Panc1 (cell line): Measurements from ENCODE around the gene GCK. TPM values are rescaled to one million over a fixed set of nuclear protein-coding genes. Genes with fewer than 3 reads are reported as not detected.

ENCODE experiments used
- ATAC-seq: fragments of 200-7000 bp; cut with Tn5 transposase; 2 replicates; pipeline ENCODE4 v1.9.1; 2020; ENCODE audit warnings: mild to moderate bottlenecking, moderate library complexity
- BruUV-seq: library from RNA; stranded (reverse); fragments of 400-500 nt; replicated peaks from 2 replicates; lab custom pipeline; 2021; lab: Mats Ljungman, UMichigan
- CTCF ChIA-PET: fragments of 300-600 bp; sonication (Branson Sonifier 250); formaldehyde crosslinking; loops from one replicate; lab custom pipeline; 2022; ENCODE audit warnings: antibody characterized with exemption; lab: Charles Lee
- POLR2A ChIA-PET: fragments of 300-600 bp; sonication (Branson Sonifier 250); formaldehyde crosslinking; loops from one replicate; lab custom pipeline; 2022; ENCODE audit warnings: antibody characterized with exemption; lab: Charles Lee
- DNase-seq: peaks from one replicate; pipeline ENCODE4 v3.0.0-alpha.2; 2010; ENCODE audit warnings: low read depth, low spot score
- H3K27ac ChIP-seq: 2 replicates; pipeline ENCODE4 v1.5.1; 2011; ENCODE audit warnings: mild to moderate bottlenecking, low read length, inconsistent platforms
- H3K27me3 ChIP-seq: fragments of 200-500 bp; sonication (Bioruptor generic); 2 replicates; pipeline ENCODE4 v1.6.0; 2014; ENCODE audit warnings: low read length, inconsistent platforms; ENCODE audit not compliant: control insufficient read depth, insufficient read depth
- H3K36me3 ChIP-seq: fragments of 200-500 bp; sonication (Bioruptor generic); 2 replicates; pipeline ENCODE4 v1.5.1; 2014; ENCODE audit warnings: inconsistent platforms, mild to moderate bottlenecking, low read length, moderate library complexity; ENCODE audit not compliant: control insufficient read depth, insufficient read depth
- H3K4me1 ChIP-seq: 2 replicates; pipeline ENCODE4 v1.5.1; 2011; ENCODE audit warnings: inconsistent platforms, mild to moderate bottlenecking, low read length, moderate library complexity; ENCODE audit not compliant: control insufficient read depth, insufficient read depth
- H3K4me3 ChIP-seq, 2 experiments: 2 replicates each; pipeline ENCODE4 v1.5.1; 2011 to 2012; ENCODE audit warnings: low read depth in 2 of 2, low read length in 2 of 2, mild to moderate bottlenecking in 2 of 2, inconsistent platforms in 1 of 2, moderate library complexity in 1 of 2
- H3K9me3 ChIP-seq: fragments of 200-500 bp; sonication (Bioruptor generic); 2 replicates; pipeline ENCODE4 v1.5.1; 2014; ENCODE audit warnings: low read depth, mild to moderate bottlenecking, inconsistent platforms, low read length, moderate library complexity; ENCODE audit not compliant: control insufficient read depth, insufficient read depth
- POLR2AphosphoS5 ChIP-seq: IDR thresholded peaks from 2 replicates; pipeline ENCODE4 v1.6.1; 2012; ENCODE audit warnings: mild to moderate bottlenecking, low read depth, low read length, moderate library complexity
- SIN3A ChIP-seq: IDR thresholded peaks from 2 replicates; pipeline ENCODE4 v1.6.1; 2012; ENCODE audit warnings: low read depth, mild to moderate bottlenecking, low read length, moderate library complexity, borderline replicate concordance; ENCODE audit not compliant: insufficient read depth
- TCF7L2 ChIP-seq: IDR thresholded peaks from 2 replicates; pipeline ENCODE4 v1.6.1; 2011; ENCODE audit warnings: mild to moderate bottlenecking, low read depth, low read length, inconsistent platforms
- in situ Hi-C: cut with HindIII; loops from 2 replicates; pipeline ENCODE4 v1.10.0; 2016; ENCODE audit warnings: low sequenced_read_pairs, low pct_unique_long_range_greater_than_20kb
- intact Hi-C: fragments of 100-400 bp; cut with micrococcal nuclease; formaldehyde crosslinking; loops from one replicate; pipeline ENCODE4 v1.10.0; 2022; ENCODE audit not compliant: unreplicated experiment
- total RNA-seq: library from RNA; stranded (reverse); gene quantifications from one replicate; pipeline ENCODE4 v1.2.1, GENCODE V29; 2021; ENCODE audit not compliant: unreplicated experiment
- TF ChIP-seq, protein P1 (sequence below): fragments of 450-650 bp; IDR thresholded peaks from 2 replicates; pipeline ENCODE4 v1.5.1; 2017; ENCODE audit warnings: mild to moderate bottlenecking
- TF ChIP-seq, protein P2 (sequence below), 2 experiments: IDR thresholded peaks; 2 replicates each; pipeline ENCODE4 v1.6.1; 2011 to 2012; ENCODE audit warnings: low read depth in 2 of 2, control low read depth in 1 of 2, low read length in 1 of 2, mild to moderate bottlenecking in 1 of 2, moderate library complexity in 1 of 2; ENCODE audit not compliant: insufficient read depth in 1 of 2

The GCK gene
- total RNA-seq, 1 experiment from 2014 or later: 0.36 TPM

DNA sequence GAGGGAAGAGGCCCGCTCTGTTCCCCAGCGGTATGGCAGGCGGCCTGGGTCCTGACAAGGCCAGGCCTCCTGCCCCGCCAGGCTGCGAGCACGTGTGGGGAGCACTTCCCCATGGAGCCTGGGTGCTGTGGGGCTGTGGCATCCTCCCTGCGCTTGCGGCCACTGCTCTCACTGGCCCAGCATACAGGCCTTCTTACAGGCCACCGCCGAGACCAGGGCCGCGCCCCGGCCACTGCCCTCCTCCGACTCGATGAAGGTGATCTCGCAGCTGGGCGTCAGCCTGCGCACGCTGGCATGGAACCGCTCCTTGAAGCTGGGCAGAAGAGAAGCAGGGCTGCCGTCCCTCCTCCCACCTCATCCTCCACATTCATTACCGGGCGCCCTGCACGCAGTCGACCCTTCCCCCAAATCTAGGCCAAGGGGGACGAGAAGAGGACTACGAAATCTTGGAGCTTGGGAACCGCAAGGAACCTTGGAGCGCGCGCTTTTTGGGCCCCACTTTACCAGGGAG is 44.2 kb downstream of the GCK start:
- H3K9me3 ChIP-seq: no peaks in the 10 kb centered on the region
- no peak for ATAC-seq
- intact Hi-C loops: no loop called here
- CTCF ChIA-PET: no interaction called here
- no peaks in the 10 kb centered on the region for H3K4me1 ChIP-seq
- no peak for DNase-seq
- H3K4me3 ChIP-seq: no peak overlapping the region
- no TSS peak for BruUV-seq
- in situ Hi-C loops: no loop called here
- no peaks in the 10 kb centered on the region for H3K36me3 ChIP-seq
- no peak for TF ChIP-seq POLR2AphosphoS5
- H3K27me3 ChIP-seq: no peaks in the 10 kb centered on the region
- H3K27ac ChIP-seq: no peak overlapping the region
- POLR2A ChIA-PET: no interaction called here

DNA sequence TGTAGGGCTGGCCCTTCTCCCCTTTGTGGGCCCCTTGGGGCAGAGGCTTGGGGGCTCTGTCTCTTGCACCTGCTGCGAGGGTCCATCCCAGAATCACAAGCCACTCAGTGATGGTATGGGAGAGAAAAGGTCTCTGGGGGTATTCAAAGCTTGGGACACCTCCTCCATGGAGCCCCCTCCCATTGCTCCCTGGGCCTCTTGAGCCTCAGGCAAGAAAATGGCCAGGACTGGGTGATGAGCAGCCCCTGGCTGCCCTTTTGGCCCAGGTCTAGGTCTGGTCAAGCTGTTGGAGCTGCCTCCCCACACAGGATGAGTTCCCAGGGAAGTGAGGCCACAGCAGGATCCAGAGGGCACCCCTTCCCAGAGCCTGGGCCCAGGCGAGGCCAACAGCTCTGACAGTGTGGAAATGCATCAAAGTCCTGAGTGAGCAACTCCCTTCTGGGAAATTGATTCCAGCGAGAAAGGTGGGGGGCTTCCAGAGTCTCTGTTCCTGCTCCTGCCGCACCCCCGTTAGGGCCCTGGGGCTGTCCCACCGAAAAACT is 44.7 kb downstream of the GCK start:
- H3K27me3 ChIP-seq: no peaks in the 10 kb centered on the region
- intact Hi-C loops (no loop called here), in situ Hi-C loops (no loop called here)
- no peak overlapping the region for H3K4me3 ChIP-seq
- no peaks in the 10 kb centered on the region for H3K4me1 ChIP-seq
- no peak for ATAC-seq
- no peak overlapping the region for H3K27ac ChIP-seq
- POLR2A ChIA-PET: no interaction called here
- no TSS peak for BruUV-seq
- CTCF ChIA-PET: no interaction called here
- TF ChIP-seq POLR2AphosphoS5 (no peak), SIN3A (no peak), TCF7L2 (no peak)
- TF ChIP-seq, protein P1, sequence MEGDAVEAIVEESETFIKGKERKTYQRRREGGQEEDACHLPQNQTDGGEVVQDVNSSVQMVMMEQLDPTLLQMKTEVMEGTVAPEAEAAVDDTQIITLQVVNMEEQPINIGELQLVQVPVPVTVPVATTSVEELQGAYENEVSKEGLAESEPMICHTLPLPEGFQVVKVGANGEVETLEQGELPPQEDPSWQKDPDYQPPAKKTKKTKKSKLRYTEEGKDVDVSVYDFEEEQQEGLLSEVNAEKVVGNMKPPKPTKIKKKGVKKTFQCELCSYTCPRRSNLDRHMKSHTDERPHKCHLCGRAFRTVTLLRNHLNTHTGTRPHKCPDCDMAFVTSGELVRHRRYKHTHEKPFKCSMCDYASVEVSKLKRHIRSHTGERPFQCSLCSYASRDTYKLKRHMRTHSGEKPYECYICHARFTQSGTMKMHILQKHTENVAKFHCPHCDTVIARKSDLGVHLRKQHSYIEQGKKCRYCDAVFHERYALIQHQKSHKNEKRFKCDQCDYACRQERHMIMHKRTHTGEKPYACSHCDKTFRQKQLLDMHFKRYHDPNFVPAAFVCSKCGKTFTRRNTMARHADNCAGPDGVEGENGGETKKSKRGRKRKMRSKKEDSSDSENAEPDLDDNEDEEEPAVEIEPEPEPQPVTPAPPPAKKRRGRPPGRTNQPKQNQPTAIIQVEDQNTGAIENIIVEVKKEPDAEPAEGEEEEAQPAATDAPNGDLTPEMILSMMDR: no peak
- no peak for DNase-seq
- H3K36me3 ChIP-seq: no peaks in the 10 kb centered on the region
- no peaks in the 10 kb centered on the region for H3K9me3 ChIP-seq

DNA sequence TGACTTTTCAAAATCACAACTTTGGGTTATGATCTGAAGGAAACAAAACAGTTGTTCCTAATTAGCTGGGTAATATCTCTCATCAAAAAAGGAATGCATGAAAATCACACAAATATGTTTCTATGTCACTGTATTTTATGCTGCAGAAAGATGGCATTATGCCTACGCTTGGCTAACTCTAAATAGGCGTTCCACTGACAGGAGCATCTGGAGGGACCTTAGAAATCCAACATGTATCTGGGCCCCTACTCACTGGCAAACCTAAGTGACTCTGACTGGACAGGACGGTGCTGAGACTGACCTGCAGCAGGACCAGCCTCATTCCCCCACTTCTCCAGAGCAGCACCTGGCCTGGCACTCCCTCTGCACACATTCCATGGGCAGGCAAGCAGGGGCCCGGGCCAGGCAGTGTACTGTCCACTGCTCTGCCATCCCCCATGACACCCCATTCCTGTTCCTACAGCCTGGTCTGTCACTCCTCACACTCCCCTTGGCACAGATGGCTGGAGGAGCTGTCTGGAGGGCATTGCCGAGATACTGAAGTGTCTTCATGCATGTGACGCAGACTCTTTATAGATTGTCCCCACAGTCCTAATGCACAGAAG is 45.5 kb downstream of the GCK start:
- TF ChIP-seq POLR2AphosphoS5 (no peak), SIN3A (no peak), TCF7L2 (no peak)
- TF ChIP-seq, protein P2, sequence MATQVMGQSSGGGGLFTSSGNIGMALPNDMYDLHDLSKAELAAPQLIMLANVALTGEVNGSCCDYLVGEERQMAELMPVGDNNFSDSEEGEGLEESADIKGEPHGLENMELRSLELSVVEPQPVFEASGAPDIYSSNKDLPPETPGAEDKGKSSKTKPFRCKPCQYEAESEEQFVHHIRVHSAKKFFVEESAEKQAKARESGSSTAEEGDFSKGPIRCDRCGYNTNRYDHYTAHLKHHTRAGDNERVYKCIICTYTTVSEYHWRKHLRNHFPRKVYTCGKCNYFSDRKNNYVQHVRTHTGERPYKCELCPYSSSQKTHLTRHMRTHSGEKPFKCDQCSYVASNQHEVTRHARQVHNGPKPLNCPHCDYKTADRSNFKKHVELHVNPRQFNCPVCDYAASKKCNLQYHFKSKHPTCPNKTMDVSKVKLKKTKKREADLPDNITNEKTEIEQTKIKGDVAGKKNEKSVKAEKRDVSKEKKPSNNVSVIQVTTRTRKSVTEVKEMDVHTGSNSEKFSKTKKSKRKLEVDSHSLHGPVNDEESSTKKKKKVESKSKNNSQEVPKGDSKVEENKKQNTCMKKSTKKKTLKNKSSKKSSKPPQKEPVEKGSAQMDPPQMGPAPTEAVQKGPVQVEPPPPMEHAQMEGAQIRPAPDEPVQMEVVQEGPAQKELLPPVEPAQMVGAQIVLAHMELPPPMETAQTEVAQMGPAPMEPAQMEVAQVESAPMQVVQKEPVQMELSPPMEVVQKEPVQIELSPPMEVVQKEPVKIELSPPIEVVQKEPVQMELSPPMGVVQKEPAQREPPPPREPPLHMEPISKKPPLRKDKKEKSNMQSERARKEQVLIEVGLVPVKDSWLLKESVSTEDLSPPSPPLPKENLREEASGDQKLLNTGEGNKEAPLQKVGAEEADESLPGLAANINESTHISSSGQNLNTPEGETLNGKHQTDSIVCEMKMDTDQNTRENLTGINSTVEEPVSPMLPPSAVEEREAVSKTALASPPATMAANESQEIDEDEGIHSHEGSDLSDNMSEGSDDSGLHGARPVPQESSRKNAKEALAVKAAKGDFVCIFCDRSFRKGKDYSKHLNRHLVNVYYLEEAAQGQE (IDR thresholded peaks at IDR 0.05; ENCODE audit: insufficient read depth in 1 of 2, low read depth in 2 of 2, low read length in 1 of 2): no peak
- TF ChIP-seq, protein P1: no peak
- no TSS peak for BruUV-seq
- Histone ChIP-seq H3K9me3 (no peaks in the 10 kb centered on the region), H3K4me1 (no peaks in the 10 kb centered on the region), H3K4me3 (no peak overlapping the region), H3K36me3 (no peaks in the 10 kb centered on the region), H3K27me3 (no peaks in the 10 kb centered on the region), H3K27ac (no peak overlapping the region)
- ATAC-seq (no peak), DNase-seq (no peak)
- POLR2A ChIA-PET: no interaction called here
- CTCF ChIA-PET: no interaction called here
- in situ Hi-C loops: no loop called here
- intact Hi-C loops: no loop called here
